OCI-LY7 (cell line): ENCODE data around the gene PUDP.

ENCODE experiments used
- EZH2phosphoT487 ChIP-seq: fragments of 200-600 bp; sonication (generic); IDR thresholded peaks from 2 replicates; pipeline ENCODE4 v1.6.1; 2018; ENCODE audit warnings: low read depth, borderline replicate concordance, mild to moderate bottlenecking, mixed run types, antibody characterized with exemption, low read length, moderate library complexity, mixed read lengths
- TF ChIP-seq, protein P1 (sequence below): fragments of 200-600 bp; sonication (generic); conservative IDR thresholded peaks from 2 replicates; pipeline ENCODE4 v1.5.1; 2014; ENCODE audit warnings: mild to moderate bottlenecking, antibody characterized with exemption, low read length, moderate library complexity, mixed read lengths

DNA sequence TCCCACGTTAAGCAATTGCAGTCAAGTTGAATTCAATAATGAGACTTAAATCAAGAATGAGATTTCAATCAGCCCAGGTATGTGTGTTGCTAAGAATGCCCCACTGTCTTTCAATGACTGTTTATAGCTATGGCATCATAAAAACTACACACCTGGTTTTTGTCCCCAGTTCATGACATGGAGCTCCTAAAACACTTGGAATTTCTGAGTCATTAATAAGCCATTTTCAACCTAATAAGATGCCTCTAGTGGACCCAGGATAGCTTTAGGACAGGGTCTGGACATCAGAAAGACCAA is 73.1 kb downstream of the PUDP start:
- TF ChIP-seq, protein P1, sequence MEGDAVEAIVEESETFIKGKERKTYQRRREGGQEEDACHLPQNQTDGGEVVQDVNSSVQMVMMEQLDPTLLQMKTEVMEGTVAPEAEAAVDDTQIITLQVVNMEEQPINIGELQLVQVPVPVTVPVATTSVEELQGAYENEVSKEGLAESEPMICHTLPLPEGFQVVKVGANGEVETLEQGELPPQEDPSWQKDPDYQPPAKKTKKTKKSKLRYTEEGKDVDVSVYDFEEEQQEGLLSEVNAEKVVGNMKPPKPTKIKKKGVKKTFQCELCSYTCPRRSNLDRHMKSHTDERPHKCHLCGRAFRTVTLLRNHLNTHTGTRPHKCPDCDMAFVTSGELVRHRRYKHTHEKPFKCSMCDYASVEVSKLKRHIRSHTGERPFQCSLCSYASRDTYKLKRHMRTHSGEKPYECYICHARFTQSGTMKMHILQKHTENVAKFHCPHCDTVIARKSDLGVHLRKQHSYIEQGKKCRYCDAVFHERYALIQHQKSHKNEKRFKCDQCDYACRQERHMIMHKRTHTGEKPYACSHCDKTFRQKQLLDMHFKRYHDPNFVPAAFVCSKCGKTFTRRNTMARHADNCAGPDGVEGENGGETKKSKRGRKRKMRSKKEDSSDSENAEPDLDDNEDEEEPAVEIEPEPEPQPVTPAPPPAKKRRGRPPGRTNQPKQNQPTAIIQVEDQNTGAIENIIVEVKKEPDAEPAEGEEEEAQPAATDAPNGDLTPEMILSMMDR, result no peak
- no peak for TF ChIP-seq EZH2phosphoT487
